ENCODE measurements around the gene CCNL2.

CCNL2 gene

GRCh38 chr1:1355416-1355815 lies 43.7 kb downstream of the CCNL2 start:
- DNase-seq (ENCODE audit: low read depth): peak; percentile 42

GRCh38 chr1:1354271-1355247 lies 44.6 kb downstream of the CCNL2 start:
- no peak for DNase-seq (ENCODE audit: low read depth)

GRCh38 chr1:1353389-1354151 lies 45.6 kb downstream of the CCNL2 start:
- no peak for DNase-seq (ENCODE audit: low read depth)

- DNase-seq (ENCODE audit: low read depth): no peak
Observed at GRCh38 chr1:1352786-1353388, 46.2 kb downstream of the CCNL2 start.

GRCh38 chr1:1351511-1352427 lies 47.4 kb downstream of the CCNL2 start:
- DNase-seq (ENCODE audit: low read depth): peak; percentile 30

- peak; percentile 63 for DNase-seq (ENCODE audit: low read depth)
Observed at GRCh38 chr1:1349256-1350012, 49.7 kb downstream of the CCNL2 start, which contains the start of gene DVL1. DVL1 (minus strand) TSS chr1:1349418; CDS start chr1:1349065, 353 bp downstream.

GRCh38 chr1:1348420-1349255 lies 50.5 kb downstream of the CCNL2 start:
- peak; percentile 45 for DNase-seq (ENCODE audit: low read depth)

GRCh38 chr1:1347663-1348419 lies 51.3 kb downstream of the CCNL2 start:
- DNase-seq (ENCODE audit: low read depth): no peak

GRCh38 chr1:1347026-1347595 lies 52.0 kb downstream of the CCNL2 start:
- DNase-seq (ENCODE audit: low read depth): no peak

- DNase-seq (ENCODE audit: low read depth): no peak
Observed at GRCh38 chr1:1346501-1346890, 52.6 kb downstream of the CCNL2 start.

- no peak for DNase-seq (ENCODE audit: low read depth)
Observed at GRCh38 chr1:1345860-1346500, 53.2 kb downstream of the CCNL2 start.

GRCh38 chr1:1345384-1345783 lies 53.8 kb downstream of the CCNL2 start:
- DNase-seq (ENCODE audit: low read depth): no peak

- peak; percentile 78 for DNase-seq (ENCODE audit: low read depth)
Observed at GRCh38 chr1:1344655-1345361, 54.3 kb downstream of the CCNL2 start.

GRCh38 chr1:1343811-1344421 lies 55.2 kb downstream of the CCNL2 start:
- DNase-seq (ENCODE audit: low read depth): no peak

- no peak for DNase-seq (ENCODE audit: low read depth)
Observed at GRCh38 chr1:1342584-1343115, 56.5 kb downstream of the CCNL2 start.

GRCh38 chr1:1342061-1342562 lies 57.0 kb downstream of the CCNL2 start:
- DNase-seq (ENCODE audit: low read depth): no peak

All from amniotic epithelial cell (primary cell).